Muscle of arm (tissue), 12 donors: ENCODE data around the gene INHBE. TPM values are rescaled to one million over a fixed set of nuclear protein-coding genes. Genes with fewer than 3 reads are reported as not detected.
"Not testable (repeated sequence)": the region's sequence is repeated elsewhere in the genome, so short reads cannot be mapped to it uniquely, and the experiment has no call there.

Experiments used
- DNase-seq: peaks from one replicate; pipeline ENCODE4 v3.0.0-alpha.2; 2013
- polyA plus RNA-seq, 12 donors: library from polyadenylated mRNA; unstranded; fragments of 120-200 nt; gene quantifications; one replicate each; pipeline ENCODE4 v1.2.1, GENCODE V29; 2013; ENCODE audit not compliant: insufficient read length in 12 of 12

Gene INHBE
- polyA plus RNA-seq, 12 donors = 1.0 to 3.4 (median 2.2) TPM; not detected in 2

GRCh38 chr12:57475271-57476161, 20.4 kb downstream of the INHBE start:
- DNase-seq = no peak

GRCh38 chr12:57476162-57476992, 21.3 kb downstream of the INHBE start:
- DNase-seq = no peak

- DNase-seq = no peak
These were observed 22.0 kb downstream of the INHBE start for GRCh38 chr12:57476993-57477709.

GRCh38 chr12:57477710-57478681, 22.9 kb downstream of the INHBE start:
- no peak for DNase-seq

GRCh38 chr12:57479043-57479375, 23.9 kb downstream of the INHBE start:
- DNase-seq = no peak

- DNase-seq = no peak
These were observed 24.4 kb downstream of the INHBE start, which contains the start of gene ARHGAP9 for GRCh38 chr12:57479376-57480115. Gene ARHGAP9, minus strand, starts transcription at chr12:57479866. Its CDS starts 460 bp downstream, at chr12:57479406.

GRCh38 chr12:57481671-57482070, 26.6 kb downstream of the INHBE start:
- DNase-seq = no peak

GRCh38 chr12:57483466-57483865, 28.4 kb downstream of the INHBE start:
- DNase-seq = no peak

- no peak for DNase-seq
These were observed 30.6 kb downstream of the INHBE start for GRCh38 chr12:57485695-57486094.

GRCh38 chr12:57487055-57487596, 32.0 kb downstream of the INHBE start:
- DNase-seq = no peak

GRCh38 chr12:57487597-57488401, 32.7 kb downstream of the INHBE start, which contains the start of gene MARS1:
Gene MARS1, plus strand, starts transcription at chr12:57488068. Its CDS starts 23 bp downstream, at chr12:57488091.
- peak; percentile 98 for DNase-seq

GRCh38 chr12:57488402-57489156, 33.5 kb downstream of the INHBE start:
- no peak for DNase-seq

GRCh38 chr12:57489157-57489641, 34.1 kb downstream of the INHBE start:
- DNase-seq = no peak

- DNase-seq = no peak
These were observed 35.0 kb downstream of the INHBE start for GRCh38 chr12:57490126-57490525.

GRCh38 chr12:57491393-57492280, 36.5 kb downstream of the INHBE start:
- DNase-seq = no peak

- DNase-seq = not testable (repeated sequence)
These were observed 40.1 kb downstream of the INHBE start for GRCh38 chr12:57495051-57495701.
